Liver (tissue), 9 donors: ENCODE results near the gene BPI. TPM values are rescaled to one million over a fixed set of nuclear protein-coding genes. Genes with fewer than 3 reads are reported as not detected.
A peak's percentile ranks its signal among the peaks of the same experiment; 100 is the strongest.

Experiments
- DNase-seq: peaks from one replicate; pipeline ENCODE4 v3.0.0-alpha.2; 2017; ENCODE audit warnings: low spot score
- H3K27ac ChIP-seq, 2 donors: one replicate each; pipeline ENCODE4 v1.7.0; 2013; ENCODE audit warnings: inconsistent platforms in 2 of 2, low read length in 2 of 2, control low read depth in 1 of 2, low read depth in 1 of 2, mild to moderate bottlenecking in 1 of 2
- H3K27me3 ChIP-seq, 4 donors: one replicate each; pipeline versions ENCODE4 v1.6.1 to v1.7.0; 2013; ENCODE audit warnings: low read length in 3 of 4, inconsistent platforms in 1 of 4, mild to moderate bottlenecking in 1 of 4, moderate library complexity in 1 of 4; ENCODE audit not compliant: control insufficient read depth in 4 of 4, insufficient read depth in 4 of 4
- H3K36me3 ChIP-seq, 4 donors: one replicate each; pipeline versions ENCODE4 v1.6.1 to v1.7.0; 2013; ENCODE audit warnings: low read length in 3 of 4, mild to moderate bottlenecking in 3 of 4, low read depth in 1 of 4, moderate library complexity in 1 of 4; ENCODE audit not compliant: control insufficient read depth in 4 of 4, insufficient read depth in 3 of 4
- H3K4me1 ChIP-seq, 4 donors: one replicate each; pipeline versions ENCODE4 v1.6.1 to v1.7.0; 2013; ENCODE audit warnings: low read length in 3 of 4, mild to moderate bottlenecking in 3 of 4, moderate library complexity in 1 of 4; ENCODE audit not compliant: control insufficient read depth in 4 of 4, insufficient read depth in 4 of 4
- H3K4me3 ChIP-seq, 3 donors: one replicate each; pipeline versions ENCODE4 v1.6.1 to v1.7.0; 2013; ENCODE audit warnings: low read length in 3 of 3, control low read depth in 1 of 3, low read depth in 1 of 3, mild to moderate bottlenecking in 1 of 3
- H3K9ac ChIP-seq, 2 donors: one replicate each; pipeline ENCODE4 v1.7.0; 2013; ENCODE audit warnings: low read length in 2 of 2, mild to moderate bottlenecking in 2 of 2, moderate library complexity in 2 of 2, control low read depth in 1 of 2, low read depth in 1 of 2
- H3K9me3 ChIP-seq, 4 donors: one replicate each; pipeline versions ENCODE4 v1.6.1 to v1.7.0; 2013; ENCODE audit warnings: low read length in 3 of 4; ENCODE audit not compliant: control insufficient read depth in 4 of 4
- ATF3 ChIP-seq: IDR thresholded peaks from 2 replicates; pipeline ENCODE4 v1.6.1; 2016; ENCODE audit warnings: antibody characterized with exemption
- CTCF ChIP-seq: fragments of 150-350 bp; IDR thresholded peaks from 2 replicates; pipeline ENCODE4 v1.5.1; 2017; ENCODE audit warnings: improper control_type of control experiment, low read depth, low read length; ENCODE audit not compliant: missing input control
- EGR1 ChIP-seq, 2 donors: IDR thresholded peaks; 2 replicates each; pipeline ENCODE4 v1.6.1; 2016 to 2018; ENCODE audit warnings: antibody characterized with exemption in 2 of 2, low read depth in 2 of 2
- FOXA1 ChIP-seq: IDR thresholded peaks from 2 replicates; pipeline ENCODE4 v1.6.1; 2016; ENCODE audit warnings: antibody characterized with exemption
- FOXA2 ChIP-seq: IDR thresholded peaks from 2 replicates; pipeline ENCODE4 v1.6.1; 2016; ENCODE audit warnings: antibody characterized with exemption
- GABPA ChIP-seq, 2 donors: IDR thresholded peaks in 1 of 2; conservative IDR thresholded peaks in 1 of 2; 2 replicates each; pipeline ENCODE4 v1.6.1; 2016; ENCODE audit warnings: antibody characterized with exemption in 2 of 2, mild to moderate bottlenecking in 1 of 2, moderate library complexity in 1 of 2
- HNF4A ChIP-seq, 2 donors: conservative IDR thresholded peaks; 2 replicates each; pipeline ENCODE4 v1.6.1; 2016; ENCODE audit warnings: antibody characterized with exemption in 2 of 2, mild to moderate bottlenecking in 2 of 2
- HNF4G ChIP-seq: IDR thresholded peaks from 2 replicates; pipeline ENCODE4 v1.6.1; 2016; ENCODE audit warnings: antibody characterized with exemption
- JUND ChIP-seq, 2 donors: IDR thresholded peaks; 2 replicates each; pipeline ENCODE4 v1.6.1; 2016; ENCODE audit warnings: antibody characterized with exemption in 2 of 2
- MAX ChIP-seq: IDR thresholded peaks from 2 replicates; pipeline ENCODE4 v1.6.1; 2016; ENCODE audit warnings: antibody characterized with exemption
- NR2F2 ChIP-seq: IDR thresholded peaks from 2 replicates; pipeline ENCODE4 v1.6.1; 2016; ENCODE audit warnings: antibody characterized with exemption
- RAD21 ChIP-seq, 2 donors: IDR thresholded peaks; 2 replicates each; pipeline ENCODE4 v1.6.1; 2016; ENCODE audit warnings: antibody characterized with exemption in 2 of 2, mild to moderate bottlenecking in 2 of 2
- REST ChIP-seq: IDR thresholded peaks from 2 replicates; pipeline ENCODE4 v1.6.1; 2016; ENCODE audit warnings: antibody characterized with exemption, mild to moderate bottlenecking
- RXRA ChIP-seq, 2 donors: IDR thresholded peaks; 2 replicates each; pipeline ENCODE4 v1.6.1; 2017 to 2018; ENCODE audit warnings: antibody characterized with exemption in 2 of 2, mild to moderate bottlenecking in 1 of 2
- SP1 ChIP-seq: IDR thresholded peaks from 2 replicates; pipeline ENCODE4 v1.6.1; 2018; ENCODE audit warnings: antibody characterized with exemption, mild to moderate bottlenecking
- TAF1 ChIP-seq: conservative IDR thresholded peaks from 2 replicates; pipeline ENCODE4 v1.6.1; 2016; ENCODE audit warnings: antibody characterized with exemption, mild to moderate bottlenecking
- YY1 ChIP-seq: IDR thresholded peaks from 2 replicates; pipeline ENCODE4 v1.6.1; 2016; ENCODE audit warnings: antibody characterized with exemption, mild to moderate bottlenecking
- ZBTB33 ChIP-seq: IDR thresholded peaks from 2 replicates; pipeline ENCODE4 v1.6.1; 2016; ENCODE audit warnings: antibody characterized with exemption
- WGBS: extraction: QIAGEN DNeasy Blood & Tissue Kit; methylation state at CpG from one replicate; pipeline ENCODE4 v1.1.7; 2013; 5-methylcytosine and 5-hydroxymethylcytosine counted together
- polyA plus RNA-seq, 2 donors: library from polyadenylated mRNA; stranded (reverse) in 1 of 2; unstranded in 1 of 2; fragments of 200-250 nt in 1 of 2; fragments of >200 nt in 1 of 2; fragmentation: Nextera tagmentation in 1 of 2; extraction: Ambion mirVana in 1 of 2; gene quantifications; one replicate each; pipeline versions ENCODE4 v1.2.1 to v1.2.3, GENCODE V29; 2013 to 2015
- total RNA-seq, 2 donors: library from RNA; depleted of rRNA; stranded (reverse); fragments of >200 nt; gene quantifications; one replicate each; pipeline ENCODE4 v1.2.3, GENCODE V29; 2014
- donor health status: healthy.
- donor health status: healthy.
- donor health status: healthy.
- donor health status: healthy.
- donor health status: healthy.

Gene BPI
- total and polyA plus RNA-seq, 4 donors, result 0.08 to 10.3 (median 0.37) TPM; not detected in 1

- H3K27ac ChIP-seq, result peak overlapping the region in 1 of 2 donors; percentile 59
- no peaks in the 10 kb centered on the region for H3K9me3 ChIP-seq
- H3K27me3 ChIP-seq, result no peaks in the 10 kb centered on the region
- H3K4me1 ChIP-seq, result peaks cover 0 to 19% (median 15%) of the 10 kb centered on the region in 4 donors
- no peak for DNase-seq
- H3K4me3 ChIP-seq, result no peak overlapping the region
- TF ChIP-seq REST, result no peak
- no peak for TF ChIP-seq ATF3
- TF ChIP-seq RXRA (IDR thresholded peaks at IDR 0.05), result peak in 1 of 2 donors; percentile 71
- TF ChIP-seq MAX, result peak; percentile 26
- TF ChIP-seq HNF4A (conservative IDR thresholded peaks at IDR 0.05), result peak; percentile 7 to 52
- no peak for TF ChIP-seq FOXA2
- no peak for TF ChIP-seq SP1
- TF ChIP-seq YY1, result peak; percentile 15
- WGBS, result 48% methylated on average over 7 of the region's 7 CpGs
- H3K9ac ChIP-seq, result no peak overlapping the region
- H3K36me3 ChIP-seq, result no peaks in the 10 kb centered on the region
Measured at GRCh38 chr20:38293491-38294065, 10.4 kb upstream of the BPI start.

GRCh38 chr20:38294076-38294591 is 9.8 kb upstream of the BPI start:
- WGBS, result 85% methylated on average over 11 of the region's 11 CpGs
- DNase-seq, result no peak

More at GRCh38 chr20:38294076-38294591, 9.8 kb upstream of the BPI start:
- H3K27me3 ChIP-seq, result no peaks in the 10 kb centered on the region
- H3K36me3 ChIP-seq, result no peaks in the 10 kb centered on the region
- H3K9ac ChIP-seq, result no peak overlapping the region
- no peak for TF ChIP-seq SP1
- no peak for TF ChIP-seq HNF4G
- TF ChIP-seq MAX, result no peak
- TF ChIP-seq ATF3, result no peak
- no peak for TF ChIP-seq RXRA (IDR thresholded peaks at IDR 0.05)
- TF ChIP-seq REST, result no peak
- no peak for TF ChIP-seq RAD21 (IDR thresholded peaks at IDR 0.05)
- no peak for TF ChIP-seq FOXA2
- no peak for TF ChIP-seq CTCF
- TF ChIP-seq GABPA (IDR thresholded peaks at IDR 0.05 in 1 of 2, conservative IDR thresholded peaks at IDR 0.05 in 1 of 2), result no peak
- no peak for TF ChIP-seq JUND (IDR thresholded peaks at IDR 0.05)
- no peak for TF ChIP-seq YY1
- TF ChIP-seq TAF1, result no peak
- no peak for TF ChIP-seq HNF4A (conservative IDR thresholded peaks at IDR 0.05)
- no peak for TF ChIP-seq ZBTB33
- no peak for TF ChIP-seq FOXA1
- TF ChIP-seq NR2F2, result no peak
- TF ChIP-seq EGR1 (IDR thresholded peaks at IDR 0.05; ENCODE audit: low read depth in 2 of 2), result no peak
- peaks cover 0 to 24% (median 16%) of the 10 kb centered on the region in 4 donors for H3K4me1 ChIP-seq
- H3K4me3 ChIP-seq, result no peak overlapping the region
- H3K9me3 ChIP-seq, result no peaks in the 10 kb centered on the region
- peak overlapping the region in 1 of 2 donors; percentile 59 for H3K27ac ChIP-seq
